SK-N-SH (cell line): Measurements from ENCODE around the gene C10orf62.
"Not testable (repeated sequence)": the region's sequence is repeated elsewhere in the genome, so short reads cannot be mapped to it uniquely, and the experiment has no call there.

Experiments used
- FOXJ3 ChIP-seq: sonication (generic); formaldehyde crosslinking; IDR thresholded peaks from 2 replicates; pipeline ENCODE4 v1.5.1; 2020; ENCODE audit warnings: mild to moderate bottlenecking, missing genetic modification reagents
- TAF1 ChIP-seq: IDR thresholded peaks from 2 replicates; pipeline ENCODE4 v1.6.1; 2012; ENCODE audit warnings: low read depth, mild to moderate bottlenecking, low read length, moderate library complexity, borderline replicate concordance
- YY1 ChIP-seq: IDR thresholded peaks from 2 replicates; pipeline ENCODE4 v1.4.0; 2012; ENCODE audit warnings: low read depth, mild to moderate bottlenecking
- TF ChIP-seq, protein P1 (sequence below): fragments of 200-600 bp; sonication (generic); IDR thresholded peaks from 2 replicates; pipeline ENCODE4 v1.6.1; 2017; ENCODE audit warnings: antibody characterized with exemption, mild to moderate bottlenecking, moderate library complexity

DNA sequence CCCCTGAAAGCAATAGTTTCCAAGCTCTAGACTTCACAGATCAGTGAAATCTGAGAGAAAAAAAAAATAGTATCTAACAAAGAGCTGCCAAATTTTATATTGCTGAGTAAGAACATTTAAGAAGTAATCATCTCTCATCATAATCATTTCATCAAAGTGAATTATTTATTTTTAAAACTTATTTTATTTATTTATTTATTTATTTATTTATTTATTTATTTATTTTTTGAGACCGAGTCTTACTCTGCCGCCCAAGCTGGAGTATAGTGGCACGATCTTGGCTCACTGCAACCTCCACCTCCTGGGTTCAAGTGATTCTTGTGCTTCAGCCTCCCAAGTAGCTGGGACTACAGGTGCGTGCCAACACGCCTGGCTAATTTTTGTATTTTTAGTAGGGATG lies 13.0 kb upstream of the C10orf62 start:
- TF ChIP-seq TAF1; FOXJ3 (CRISPR knock-in tag); YY1: not testable (repeated sequence)
- TF ChIP-seq, protein P1, sequence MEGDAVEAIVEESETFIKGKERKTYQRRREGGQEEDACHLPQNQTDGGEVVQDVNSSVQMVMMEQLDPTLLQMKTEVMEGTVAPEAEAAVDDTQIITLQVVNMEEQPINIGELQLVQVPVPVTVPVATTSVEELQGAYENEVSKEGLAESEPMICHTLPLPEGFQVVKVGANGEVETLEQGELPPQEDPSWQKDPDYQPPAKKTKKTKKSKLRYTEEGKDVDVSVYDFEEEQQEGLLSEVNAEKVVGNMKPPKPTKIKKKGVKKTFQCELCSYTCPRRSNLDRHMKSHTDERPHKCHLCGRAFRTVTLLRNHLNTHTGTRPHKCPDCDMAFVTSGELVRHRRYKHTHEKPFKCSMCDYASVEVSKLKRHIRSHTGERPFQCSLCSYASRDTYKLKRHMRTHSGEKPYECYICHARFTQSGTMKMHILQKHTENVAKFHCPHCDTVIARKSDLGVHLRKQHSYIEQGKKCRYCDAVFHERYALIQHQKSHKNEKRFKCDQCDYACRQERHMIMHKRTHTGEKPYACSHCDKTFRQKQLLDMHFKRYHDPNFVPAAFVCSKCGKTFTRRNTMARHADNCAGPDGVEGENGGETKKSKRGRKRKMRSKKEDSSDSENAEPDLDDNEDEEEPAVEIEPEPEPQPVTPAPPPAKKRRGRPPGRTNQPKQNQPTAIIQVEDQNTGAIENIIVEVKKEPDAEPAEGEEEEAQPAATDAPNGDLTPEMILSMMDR, result not testable (repeated sequence)
